Kidney capillary endothelial cell (primary cell): ENCODE data around the gene WDR64.
"Not testable (repeated sequence)": the region's sequence is repeated elsewhere in the genome, so short reads cannot be mapped to it uniquely, and the experiment has no call there.

Experiments
- DNase-seq: peaks from one replicate; pipeline ENCODE4 v3.0.0-alpha.2; 2018; ENCODE audit warnings: low spot score

Gene WDR64

GRCh38 chr1:241701483-241702295 lies 49.6 kb downstream of the WDR64 start:
- no peak for DNase-seq

GRCh38 chr1:241702442-241703373 lies 50.6 kb downstream of the WDR64 start:
- DNase-seq = no peak

- not testable (repeated sequence) for DNase-seq
Observed at GRCh38 chr1:241703739-241704138, 51.7 kb downstream of the WDR64 start.

GRCh38 chr1:241706257-241706656 lies 54.2 kb downstream of the WDR64 start:
- no peak for DNase-seq

- no peak for DNase-seq
Observed at GRCh38 chr1:241706967-241707366, 54.9 kb downstream of the WDR64 start.

- no peak for DNase-seq
Observed at GRCh38 chr1:241707442-241707841, 55.4 kb downstream of the WDR64 start.

GRCh38 chr1:241711326-241711725 lies 59.2 kb downstream of the WDR64 start:
- DNase-seq = no peak

- no peak for DNase-seq
Observed at GRCh38 chr1:241713316-241713715, 61.2 kb downstream of the WDR64 start.

- DNase-seq = no peak
Observed at GRCh38 chr1:241714321-241715218, 62.5 kb downstream of the WDR64 start.

GRCh38 chr1:241715435-241715834 lies 63.4 kb downstream of the WDR64 start:
- DNase-seq = no peak

- DNase-seq = no peak
Observed at GRCh38 chr1:241715956-241716355, 63.9 kb downstream of the WDR64 start.

- DNase-seq = no peak
Observed at GRCh38 chr1:241716915-241717656, 65.0 kb downstream of the WDR64 start.

GRCh38 chr1:241717975-241718374 lies 65.9 kb downstream of the WDR64 start:
- DNase-seq = no peak

- no peak for DNase-seq
Observed at GRCh38 chr1:241721011-241721410, 68.9 kb downstream of the WDR64 start.

GRCh38 chr1:241722947-241723346 lies 70.9 kb downstream of the WDR64 start:
- DNase-seq = no peak

- no peak for DNase-seq
Observed at GRCh38 chr1:241724741-241725356, 72.8 kb downstream of the WDR64 start.

GRCh38 chr1:241730031-241730430 lies 78.0 kb downstream of the WDR64 start:
- DNase-seq = no peak

- DNase-seq = no peak
Observed at GRCh38 chr1:241733899-241734298, 81.8 kb downstream of the WDR64 start.

- DNase-seq = no peak
Observed at GRCh38 chr1:241734533-241734932, 82.5 kb downstream of the WDR64 start.

GRCh38 chr1:241735493-241735926 lies 83.4 kb downstream of the WDR64 start:
- not testable (repeated sequence) for DNase-seq

GRCh38 chr1:241736387-241736786 lies 84.3 kb downstream of the WDR64 start:
- DNase-seq = no peak
